ENCODE measurements around the gene PRC1. TPM values are rescaled to one million over a fixed set of nuclear protein-coding genes. Genes with fewer than 3 reads are reported as not detected.

Gene PRC1
- total RNA-seq (2022; extraction: Qiagen RNA extraction; ENCODE audit: low read depth) = 180 to 253 TPM (median 211 TPM) in 5 replicates

GRCh38 chr15:90994417-90995311 is at the start of gene PRC1:
TSS of gene PRC1 (minus strand) at chr15:90994535. CDS start at chr15:90994417, 118 bp downstream.

GRCh38 chr15:91022075-91022831 is 27.9 kb upstream of the PRC1 start, which contains the start of gene VPS33B:
TSS of gene VPS33B (minus strand) at chr15:91022594. CDS start at chr15:91022249, 345 bp downstream.

GRCh38 chr15:90954712-90955623 is 39.4 kb downstream of the PRC1 start, which contains the start of gene RCCD1:
TSS of gene RCCD1 (plus strand) at chr15:90954884. CDS start at chr15:90956735, 1,851 bp downstream.

GRCh38 chr15:90934949-90935751 is 59.2 kb downstream of the PRC1 start, which contains the start of gene UNC45A:
TSS of gene UNC45A (plus strand) at chr15:90935285. CDS start at chr15:90935325, 40 bp downstream.

GRCh38 chr15:90931828-90932659 is 62.3 kb downstream of the PRC1 start, which contains the start of gene HDDC3:
TSS of gene HDDC3 (minus strand) at chr15:90932549. CDS start at chr15:90932540, 9 bp downstream.

Other genes with a start within 250 kb of the PRC1 start
- 41.1 to 61.8 TPM (median 50.3 TPM) in 5 replicates for gene FURIN, start 125.9 kb downstream of the PRC1 start, total RNA-seq (2022; extraction: Qiagen RNA extraction; ENCODE audit: low read depth)
- 0.56 to 0.88 TPM (median 0.64 TPM) in 5 replicates for gene FES, start 110.0 kb downstream of the PRC1 start, total RNA-seq (2022; extraction: Qiagen RNA extraction; ENCODE audit: low read depth)
- gene MAN2A2, start 91.2 kb downstream of the PRC1 start, total RNA-seq (2022; extraction: Qiagen RNA extraction; ENCODE audit: low read depth) = 21.0 to 29.3 TPM (median 25.3 TPM) in 5 replicates
- 26.7 to 34.4 TPM (median 32.2 TPM) in 5 replicates for gene HDDC3, start 62.0 kb downstream of the PRC1 start, total RNA-seq (2022; extraction: Qiagen RNA extraction; ENCODE audit: low read depth)
- gene UNC45A, start 59.2 kb downstream of the PRC1 start, total RNA-seq (2022; extraction: Qiagen RNA extraction; ENCODE audit: low read depth) = 55.3 to 57.5 TPM (median 56.8 TPM) in 5 replicates
- gene RCCD1, start 39.7 kb downstream of the PRC1 start, total RNA-seq (2022; extraction: Qiagen RNA extraction; ENCODE audit: low read depth) = 21.2 to 43.5 TPM (median 33.8 TPM) in 5 replicates
- 12.9 to 16.5 TPM (median 13.9 TPM) in 5 replicates for gene VPS33B, start 28.1 kb upstream of the PRC1 start, total RNA-seq (2022; extraction: Qiagen RNA extraction; ENCODE audit: low read depth)
- 0.02 to 0.10 TPM (median 0.04 TPM) in 3 of 5 replicates, not detected in the others for gene SV2B, start 105.7 kb upstream of the PRC1 start, total RNA-seq (2022; extraction: Qiagen RNA extraction; ENCODE audit: low read depth)

All from A549 treated with RU486 at 1 μM for 4 hours (cell line).